H1 (cell line): ENCODE results near the gene NFKBIZ. TPM values are rescaled to one million over a fixed set of nuclear protein-coding genes. Genes with fewer than 3 reads are reported as not detected.

Source experiments
- CHD2 ChIP-seq: IDR thresholded peaks from 2 replicates; pipeline ENCODE4 v1.6.1; 2012; ENCODE audit warnings: low read length, improper control_type of control experiment
- SIRT6 ChIP-seq: IDR thresholded peaks from one replicate; pipeline ENCODE4 v1.7.1; 2012; ENCODE audit warnings: low read length, inconsistent platforms
- polyA plus RNA-seq, 7 experiments: library from polyadenylated mRNA; depleted of rRNA in 3 of 7; stranded (reverse) in 5 of 7; unstranded in 2 of 7; fragments of >200 nt in 5 of 7; fragments of 200-250 nt in 2 of 7; gene quantifications; 1 replicate in 5 of 7; 2 replicates in 1 of 7; 4 replicates in 1 of 7; pipeline versions ENCODE4 v1.2.1 to v1.2.3, GENCODE V29; 2011 to 2013; ENCODE audit warnings: missing spikeins in 2 of 7, mixed read lengths in 2 of 7
- total RNA-seq: library from RNA; stranded (reverse); fragmentation: NEBNext Ultra II Directional; extraction: Animal tissue kit (Norgen Biotek cat#: 25700); gene quantifications from 2 replicates; pipeline ENCODE4 v1.2.1, GENCODE V29; 2021

The NFKBIZ gene
- total and polyA plus RNA-seq, 2 of the 8 experiments (the other 6 are each of a cell fraction or from before 2014, with no cell fraction given) = 7.2 to 24.5 TPM

DNA sequence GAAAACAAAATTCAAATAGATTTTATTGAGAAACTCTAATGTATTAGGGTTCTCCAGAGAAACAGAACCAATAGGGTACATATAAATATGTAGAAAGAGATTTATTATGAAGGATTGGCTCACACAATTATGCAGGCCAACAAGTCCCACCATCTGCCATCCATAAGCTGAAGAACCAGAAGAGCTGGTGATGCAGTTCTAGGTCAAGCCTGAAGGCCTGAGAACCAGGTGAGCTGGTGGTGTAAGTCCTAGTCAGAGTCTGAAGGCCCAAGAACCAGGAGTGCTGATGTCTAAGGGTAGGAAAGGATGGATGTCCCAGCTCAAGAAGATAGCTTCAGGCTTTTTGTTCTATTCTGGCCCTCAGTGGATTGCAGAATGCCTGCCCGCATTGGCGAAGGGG lies 2.6 kb upstream of the NFKBIZ start (continued):
- TF ChIP-seq SIRT6 (no peak), CHD2 (no peak)
- TF ChIP-seq, all 59 proteins: peak for 0
